Activated naive CD4-positive, alpha-beta T cell treated with anti-CD3 and anti-CD28 coated beads, Interleukin-2, amount 50 U/mL, for 72 hours (primary cell): ENCODE measurements around the gene SERPINB10. TPM values are rescaled to one million over a fixed set of nuclear protein-coding genes. Genes with fewer than 3 reads are reported as not detected.
"Not testable (repeated sequence)": the region's sequence is repeated elsewhere in the genome, so short reads cannot be mapped to it uniquely, and the experiment has no call there.

Source experiments
- ATAC-seq, 2 donors: fragments of 150-1000 bp; cut with Tn5 transposase; 2 replicates each; pipeline ENCODE4 v1.10.0; 2021; ENCODE audit warnings: mild to moderate bottlenecking in 2 of 2, moderate library complexity in 2 of 2
- DNase-seq, 2 donors: peaks; one replicate each; pipeline ENCODE4 v3.0.0; 2021 to 2022; ENCODE audit warnings: low spot score in 2 of 2
- H3K27ac Mint-ChIP-seq, 2 donors: one replicate each; pipeline ENCODE4 v1.8.0; 2022; ENCODE audit warnings: mild to moderate bottlenecking in 2 of 2, mixed read lengths in 2 of 2
- H3K36me3 Mint-ChIP-seq, 2 donors: one replicate each; pipeline ENCODE4 v1.8.0; 2022; ENCODE audit warnings: mixed read lengths in 2 of 2
- H3K9me3 Mint-ChIP-seq, 2 donors: one replicate each; pipeline ENCODE4 v1.8.0; 2022; ENCODE audit warnings: mixed read lengths in 2 of 2
- total RNA-seq, 2 donors: library from RNA; stranded (reverse); gene quantifications; one replicate each; pipeline ENCODE4 v1.2.3, GENCODE V29; 2022

The SERPINB10 gene
- total RNA-seq, 2 donors from 2014 or later = not detected

DNA sequence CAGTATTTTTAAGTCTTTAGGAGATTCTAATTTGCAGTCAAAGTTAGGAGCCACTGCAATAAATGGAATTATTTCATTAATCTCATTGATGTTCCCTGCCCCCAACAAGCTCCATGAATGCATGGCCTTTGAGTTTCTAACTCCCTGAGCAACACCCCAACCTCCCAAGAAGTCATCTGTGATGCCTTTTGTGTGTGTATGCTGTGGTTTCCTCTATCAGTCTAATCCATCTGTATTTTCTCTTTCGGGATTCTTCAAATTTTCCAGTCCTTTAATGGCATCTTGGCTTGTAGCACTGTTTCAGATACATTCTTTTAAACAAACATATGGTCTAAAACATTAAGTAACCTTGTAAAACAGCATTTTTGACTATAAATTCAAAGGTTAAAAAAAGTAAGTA is 16.8 kb downstream of the SERPINB10 start:
- no peaks in the 10 kb centered on the region for H3K9me3 Mint-ChIP-seq
- no peaks in the 10 kb centered on the region for H3K36me3 Mint-ChIP-seq
- H3K27ac Mint-ChIP-seq = no peak overlapping the region
- ATAC-seq = no peak
- DNase-seq = no peak

DNA sequence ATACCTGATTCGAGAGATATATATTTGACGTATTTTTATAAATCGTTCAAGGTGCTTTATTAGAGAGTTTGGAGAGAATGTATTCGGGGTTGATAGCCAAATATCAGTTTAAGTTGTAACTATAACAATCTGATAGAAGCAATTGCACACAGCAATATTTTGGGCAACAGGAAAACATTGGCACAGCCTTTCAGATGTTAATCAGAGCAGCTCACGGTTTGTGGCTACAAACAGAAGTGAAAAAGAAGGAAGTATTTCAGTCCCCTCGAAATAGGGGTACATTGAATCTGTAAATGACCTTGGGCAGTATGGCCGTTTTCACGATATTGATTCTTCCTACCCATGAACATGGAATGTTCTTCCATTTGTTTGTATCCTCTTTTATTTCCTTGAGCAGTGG is 20.6 kb downstream of the SERPINB10 start:
- DNase-seq (no peak), ATAC-seq (no peak)
- H3K27ac Mint-ChIP-seq = no peak overlapping the region
- H3K36me3 Mint-ChIP-seq = no peaks in the 10 kb centered on the region
- H3K9me3 Mint-ChIP-seq = no peaks in the 10 kb centered on the region

- not testable (repeated sequence) for ATAC-seq, H3K9me3 Mint-ChIP-seq, DNase-seq, H3K36me3 Mint-ChIP-seq, H3K27ac Mint-ChIP-seq
Measured at GRCh38 chr18:63929369-63929768, 21.6 kb downstream of the SERPINB10 start.

- Mint-ChIP-seq H3K36me3 (no peaks in the 10 kb centered on the region), H3K9me3 (no peaks in the 10 kb centered on the region), H3K27ac (no peak overlapping the region)
- DNase-seq (no peak), ATAC-seq (no peak)
Measured at GRCh38 chr18:63930773-63931354, 23.1 kb downstream of the SERPINB10 start.

- H3K27ac Mint-ChIP-seq = no peak overlapping the region
- no peaks in the 10 kb centered on the region for H3K36me3 Mint-ChIP-seq
- H3K9me3 Mint-ChIP-seq = no peaks in the 10 kb centered on the region
- DNase-seq (peak; percentile 56 to 60), ATAC-seq (peak; percentile 83 to 92)
Measured at GRCh38 chr18:63936156-63936931, 28.6 kb downstream of the SERPINB10 start.

DNA sequence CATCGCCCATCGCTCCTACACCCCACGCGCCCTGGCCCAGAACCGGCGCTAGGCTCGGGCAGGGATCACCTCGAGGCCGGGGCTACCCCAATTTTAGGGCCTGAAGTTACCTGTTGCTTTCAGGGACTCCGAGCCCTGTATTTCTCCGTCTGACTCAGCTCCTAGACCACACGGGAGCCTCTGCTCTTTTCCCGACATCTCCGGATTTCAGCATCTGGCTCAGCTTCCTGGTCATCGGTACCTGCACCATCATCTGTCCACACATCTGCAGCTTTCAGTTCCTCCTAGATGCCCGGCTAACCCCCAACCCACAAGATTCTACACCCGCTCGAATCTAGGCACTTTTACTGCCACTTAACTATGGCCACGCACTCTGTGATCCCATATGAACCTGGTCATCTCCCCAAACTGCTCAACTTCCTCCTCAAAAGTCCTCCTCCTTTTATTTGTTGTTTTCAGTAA is 29.2 kb downstream of the SERPINB10 start:
- H3K36me3 Mint-ChIP-seq = no peaks in the 10 kb centered on the region
- no peaks in the 10 kb centered on the region for H3K9me3 Mint-ChIP-seq
- ATAC-seq = no peak
- no peak overlapping the region for H3K27ac Mint-ChIP-seq
- no peak for DNase-seq

- ATAC-seq (no peak), DNase-seq (no peak)
- H3K36me3 Mint-ChIP-seq = peaks cover 0 to 6% of the 10 kb centered on the region in 2 donors
- H3K27ac Mint-ChIP-seq = no peak overlapping the region
- no peaks in the 10 kb centered on the region for H3K9me3 Mint-ChIP-seq
Measured at GRCh38 chr18:63940008-63940407, 32.2 kb downstream of the SERPINB10 start.

DNA sequence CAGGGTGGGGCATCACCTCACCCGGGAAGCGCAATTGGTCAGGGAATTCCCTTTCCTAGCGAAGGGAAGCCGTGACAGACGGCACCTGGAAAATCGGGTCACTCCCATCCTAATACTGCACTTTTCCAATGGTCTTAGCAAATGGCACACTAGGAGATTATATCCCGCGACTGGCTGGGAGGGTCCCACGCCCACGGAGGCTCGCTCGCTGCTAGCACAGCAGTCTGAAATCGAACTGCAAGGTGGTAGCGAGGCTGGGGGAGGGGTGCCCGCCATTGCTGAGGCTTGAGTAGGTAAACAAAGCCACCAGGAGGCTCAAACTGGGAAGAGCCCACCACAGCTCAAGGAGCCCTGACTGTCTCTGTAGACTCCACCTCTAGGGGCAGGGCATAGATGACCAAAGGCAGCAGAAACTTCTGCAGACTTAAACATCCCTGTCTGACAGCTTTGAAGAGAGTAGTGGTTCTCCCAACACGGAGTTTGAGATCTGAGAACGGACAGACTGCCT is 32.8 kb downstream of the SERPINB10 start:
- H3K27ac Mint-ChIP-seq, DNase-seq, H3K9me3 Mint-ChIP-seq, H3K36me3 Mint-ChIP-seq, ATAC-seq: not testable (repeated sequence)

DNA sequence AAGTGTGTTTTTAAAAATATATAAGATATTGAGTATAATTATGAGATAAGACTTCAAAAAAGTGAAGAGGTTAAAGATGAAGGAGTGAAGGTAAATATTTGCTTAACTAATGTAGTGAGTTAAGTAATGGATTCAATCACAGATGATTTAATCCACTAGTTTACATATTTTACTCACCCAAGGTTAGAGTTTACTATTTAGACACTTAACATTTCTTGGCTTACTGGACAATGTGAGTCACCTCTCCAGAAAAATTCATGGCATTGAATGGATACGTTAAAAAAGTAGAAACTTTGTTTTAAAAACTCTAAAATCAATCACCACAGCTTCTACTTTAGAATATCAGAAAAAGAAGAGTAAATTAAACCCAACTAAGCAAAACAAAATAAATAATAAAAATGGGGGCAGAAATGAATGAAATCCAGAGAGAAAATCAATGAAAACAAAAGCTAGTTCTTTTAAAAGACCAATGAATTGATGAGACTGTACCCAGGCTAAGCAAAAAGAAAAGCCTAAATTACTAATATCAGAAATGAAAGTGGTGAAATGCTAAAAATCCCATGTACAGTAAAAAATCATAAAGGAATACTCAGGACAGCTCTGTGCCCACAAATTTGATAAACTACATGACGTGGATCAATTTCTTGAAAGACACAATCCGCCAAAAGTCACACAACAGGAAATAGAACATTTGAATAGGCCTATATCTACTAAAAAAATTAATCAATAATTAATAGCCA is 39.5 kb downstream of the SERPINB10 start:
- H3K36me3 Mint-ChIP-seq = peaks cover 6 to 11% of the 10 kb centered on the region in 2 donors
- ATAC-seq (no peak), DNase-seq (no peak)
- peak overlapping the region in 1 of 2 donors; percentile 63 for H3K27ac Mint-ChIP-seq
- peaks cover 5 to 6% of the 10 kb centered on the region in 2 donors for H3K9me3 Mint-ChIP-seq

DNA sequence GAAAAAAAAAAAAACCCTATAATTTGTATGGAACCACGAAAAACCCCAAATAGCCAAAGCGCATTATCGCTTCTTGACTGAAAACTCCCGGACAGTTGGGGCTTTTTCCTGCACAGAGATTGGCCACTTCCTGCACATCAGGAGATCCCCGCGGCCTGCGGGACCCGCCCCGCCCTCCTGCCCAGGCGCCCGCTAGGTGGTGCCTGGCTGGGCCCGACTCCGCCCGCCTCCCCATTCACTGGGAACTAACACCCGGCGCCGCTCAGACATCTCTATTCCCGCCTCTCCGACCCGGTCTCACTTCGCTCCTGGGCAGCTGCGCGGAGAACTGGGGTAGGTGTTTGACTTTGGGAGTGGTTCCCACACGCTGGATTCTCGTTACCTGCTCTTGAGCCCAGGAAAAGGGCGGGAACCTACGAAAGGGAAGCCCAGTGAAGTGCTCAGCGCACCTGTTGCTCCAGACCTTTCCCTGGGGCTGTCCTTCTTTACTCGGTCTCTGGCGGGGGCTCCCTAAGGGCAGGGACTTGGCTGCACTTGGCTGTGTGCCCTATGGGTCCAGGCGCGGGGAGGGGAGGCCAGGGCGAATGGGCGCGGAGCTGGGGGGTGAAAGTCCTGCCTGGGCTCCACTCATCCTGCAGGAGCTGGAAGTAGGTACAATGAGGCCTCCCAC is 41.4 kb downstream of the SERPINB10 start, which contains the start of gene HMSD:
HMSD (plus strand) TSS at position 234 of the 670 bp plus-strand sequence. CDS start 4,155 bp downstream, outside the sequence.
- peak within 1 kb of the TSS; percentile 77 to 88 for H3K27ac Mint-ChIP-seq
- H3K9me3 Mint-ChIP-seq = peaks cover 5 to 6% of the 10 kb centered on the region in 2 donors
- ATAC-seq = peak; percentile 70 to 92
- DNase-seq = peak; percentile 64 to 69
- peaks cover 0 to 17% of the 10 kb centered on the region in 2 donors for H3K36me3 Mint-ChIP-seq

DNA sequence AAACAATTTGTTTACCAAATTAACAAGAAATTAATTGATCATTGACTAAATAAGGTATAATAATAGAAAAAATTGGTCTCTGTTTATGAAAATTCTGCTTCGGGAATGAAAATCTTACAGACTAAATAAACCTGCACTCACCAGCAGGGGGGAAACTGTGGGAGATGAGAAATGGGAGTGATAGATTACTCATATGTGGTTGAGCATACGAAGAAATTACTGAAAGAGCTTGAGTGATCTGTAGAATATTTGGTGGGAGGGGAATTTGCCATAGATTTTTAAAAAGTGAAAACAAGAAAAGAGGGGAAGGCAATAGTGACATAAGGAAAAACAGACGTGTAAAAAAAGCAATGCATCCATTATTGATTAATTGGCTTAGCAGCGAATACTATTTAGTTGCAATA is 43.5 kb downstream of the SERPINB10 start:
- DNase-seq (peak in 1 of 2 donors; percentile 33), ATAC-seq (peak; percentile 69 to 74)
- H3K9me3 Mint-ChIP-seq = peaks cover 5 to 6% of the 10 kb centered on the region in 2 donors
- peak overlapping the region in 1 of 2 donors; percentile 79 for H3K27ac Mint-ChIP-seq
- peaks cover 0 to 32% of the 10 kb centered on the region in 2 donors for H3K36me3 Mint-ChIP-seq

DNA sequence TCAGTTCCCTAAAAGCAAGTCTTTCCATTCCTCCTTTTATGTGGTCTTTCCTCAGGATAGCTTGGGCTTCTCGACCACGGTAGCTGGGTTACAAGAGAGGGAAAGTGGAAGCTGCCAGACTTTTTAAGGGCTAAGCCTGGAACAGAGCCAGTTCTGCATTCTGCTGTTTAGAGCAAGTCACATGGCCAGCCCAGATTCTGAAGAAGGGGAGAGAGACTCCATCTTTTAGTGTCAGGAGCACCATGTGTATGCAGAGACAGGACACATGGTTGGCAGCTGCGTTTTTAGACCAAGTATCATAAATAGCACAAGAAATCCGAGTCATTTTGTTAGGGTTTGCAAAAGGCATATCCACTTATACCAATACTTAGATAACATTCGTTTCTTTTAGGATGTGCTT is 46.1 kb downstream of the SERPINB10 start:
- Mint-ChIP-seq H3K27ac (no peak overlapping the region), H3K9me3 (peaks cover 5 to 6% of the 10 kb centered on the region in 2 donors), H3K36me3 (peaks cover 0 to 32% of the 10 kb centered on the region in 2 donors)
- no peak for DNase-seq
- ATAC-seq = no peak

- no peaks in the 10 kb centered on the region for H3K9me3 Mint-ChIP-seq
- H3K36me3 Mint-ChIP-seq = peaks cover 0 to 30% of the 10 kb centered on the region in 2 donors
- H3K27ac Mint-ChIP-seq = no peak overlapping the region
- DNase-seq (no peak), ATAC-seq (peak in 1 of 2 donors; percentile 33)
Measured at GRCh38 chr18:63956755-63957154, 49.0 kb downstream of the SERPINB10 start.

GRCh38 chr18:63960891-63961290 is 53.1 kb downstream of the SERPINB10 start:
- Mint-ChIP-seq H3K36me3 (peaks cover 0 to 13% of the 10 kb centered on the region in 2 donors), H3K27ac (no peak overlapping the region), H3K9me3 (no peaks in the 10 kb centered on the region)
- no peak for ATAC-seq
- DNase-seq = no peak

GRCh38 chr18:63961435-63961980 is 53.8 kb downstream of the SERPINB10 start:
- H3K9me3 Mint-ChIP-seq = no peaks in the 10 kb centered on the region
- DNase-seq (no peak), ATAC-seq (no peak)
- peaks cover 0 to 10% of the 10 kb centered on the region in 2 donors for H3K36me3 Mint-ChIP-seq
- no peak overlapping the region for H3K27ac Mint-ChIP-seq

GRCh38 chr18:63962137-63962536 is 54.4 kb downstream of the SERPINB10 start:
- Mint-ChIP-seq H3K9me3 (no peaks in the 10 kb centered on the region), H3K36me3 (peaks cover 0 to 10% of the 10 kb centered on the region in 2 donors), H3K27ac (peak overlapping the region in 1 of 2 donors; percentile 30)
- DNase-seq (no peak), ATAC-seq (peak; percentile 60 to 94)
